ENCODE measurements around the gene METTL21C. TPM values are rescaled to one million over a fixed set of nuclear protein-coding genes. Genes with fewer than 3 reads are reported as not detected.

METTL21C gene
- total RNA-seq, 1 experiment from 2014 or later, result not detected

GRCh38 chr13:102700088-102701031 lies 5.5 kb upstream of the METTL21C start:
- in situ Hi-C loops (cut with HindIII; ENCODE audit: low pct_unique_long_range_greater_than_20kb, low sequenced_read_pairs), result no loop called here
- DNase-seq (ENCODE audit: low read depth), result no peak

- in situ Hi-C loops (cut with HindIII; ENCODE audit: low pct_unique_long_range_greater_than_20kb, low sequenced_read_pairs), result no loop called here
- DNase-seq (ENCODE audit: low read depth), result no peak
Observed at GRCh38 chr13:102699504-102699903, 4.7 kb upstream of the METTL21C start.

- in situ Hi-C loops (cut with HindIII; ENCODE audit: low pct_unique_long_range_greater_than_20kb, low sequenced_read_pairs), result no loop called here
- no peak for DNase-seq (ENCODE audit: low read depth)
Observed at GRCh38 chr13:102698649-102698980, 3.8 kb upstream of the METTL21C start.

GRCh38 chr13:102697929-102698648 lies 3.2 kb upstream of the METTL21C start:
- in situ Hi-C loops (cut with HindIII; ENCODE audit: low pct_unique_long_range_greater_than_20kb, low sequenced_read_pairs), result no loop called here
- no peak for DNase-seq (ENCODE audit: low read depth)

- DNase-seq (ENCODE audit: low read depth), result no peak
- in situ Hi-C loops (cut with HindIII; ENCODE audit: low pct_unique_long_range_greater_than_20kb, low sequenced_read_pairs), result no loop called here
Observed at GRCh38 chr13:102697264-102697663, 2.4 kb upstream of the METTL21C start.

- in situ Hi-C loops (cut with HindIII; ENCODE audit: low pct_unique_long_range_greater_than_20kb, low sequenced_read_pairs), result no loop called here
- no peak for DNase-seq (ENCODE audit: low read depth)
Observed at GRCh38 chr13:102696465-102696864, 1.6 kb upstream of the METTL21C start.

GRCh38 chr13:102693776-102694175 lies 1.1 kb downstream of the METTL21C start:
- in situ Hi-C loops (cut with HindIII; ENCODE audit: low pct_unique_long_range_greater_than_20kb, low sequenced_read_pairs), result no loop called here
- no peak for DNase-seq (ENCODE audit: low read depth)

GRCh38 chr13:102693250-102693649 lies 1.6 kb downstream of the METTL21C start:
- in situ Hi-C loops (cut with HindIII; ENCODE audit: low pct_unique_long_range_greater_than_20kb, low sequenced_read_pairs), result no loop called here
- DNase-seq (ENCODE audit: low read depth), result no peak

- no peak for DNase-seq (ENCODE audit: low read depth)
- in situ Hi-C loops (cut with HindIII; ENCODE audit: low pct_unique_long_range_greater_than_20kb, low sequenced_read_pairs), result no loop called here
Observed at GRCh38 chr13:102692491-102692826, 2.4 kb downstream of the METTL21C start.

- in situ Hi-C loops (cut with HindIII; ENCODE audit: low pct_unique_long_range_greater_than_20kb, low sequenced_read_pairs), result no loop called here
- DNase-seq (ENCODE audit: low read depth), result no peak
Observed at GRCh38 chr13:102690883-102691282, 4.0 kb downstream of the METTL21C start.

- in situ Hi-C loops (cut with HindIII; ENCODE audit: low pct_unique_long_range_greater_than_20kb, low sequenced_read_pairs), result no loop called here
- DNase-seq (ENCODE audit: low read depth), result no peak
Observed at GRCh38 chr13:102688306-102688973, 6.4 kb downstream of the METTL21C start.

GRCh38 chr13:102687520-102687919 lies 7.3 kb downstream of the METTL21C start:
- DNase-seq (ENCODE audit: low read depth), result no peak
- in situ Hi-C loops (cut with HindIII; ENCODE audit: low pct_unique_long_range_greater_than_20kb, low sequenced_read_pairs), result no loop called here

GRCh38 chr13:102686024-102686423 lies 8.8 kb downstream of the METTL21C start:
- no peak for DNase-seq (ENCODE audit: low read depth)
- in situ Hi-C loops (cut with HindIII; ENCODE audit: low pct_unique_long_range_greater_than_20kb, low sequenced_read_pairs), result no loop called here

- DNase-seq (ENCODE audit: low read depth), result no peak
- in situ Hi-C loops (cut with HindIII; ENCODE audit: low pct_unique_long_range_greater_than_20kb, low sequenced_read_pairs), result no loop called here
Observed at GRCh38 chr13:102683637-102684036, 11.2 kb downstream of the METTL21C start.

GRCh38 chr13:102682727-102683126 lies 12.1 kb downstream of the METTL21C start:
- in situ Hi-C loops (cut with HindIII; ENCODE audit: low pct_unique_long_range_greater_than_20kb, low sequenced_read_pairs), result no loop called here

GRCh38 chr13:102682211-102682610 lies 12.6 kb downstream of the METTL21C start:
- in situ Hi-C loops (cut with HindIII; ENCODE audit: low pct_unique_long_range_greater_than_20kb, low sequenced_read_pairs), result no loop called here
- no peak for DNase-seq (ENCODE audit: low read depth)

More at GRCh38 chr13:102682727-102683126, 12.1 kb downstream of the METTL21C start:
- DNase-seq (ENCODE audit: low read depth), result no peak

- in situ Hi-C loops (cut with HindIII; ENCODE audit: low pct_unique_long_range_greater_than_20kb, low sequenced_read_pairs), result no loop called here
Observed at GRCh38 chr13:102680842-102681740, 13.8 kb downstream of the METTL21C start.

GRCh38 chr13:102680133-102680717 lies 14.6 kb downstream of the METTL21C start:
- DNase-seq (ENCODE audit: low read depth), result no peak
- in situ Hi-C loops (cut with HindIII; ENCODE audit: low pct_unique_long_range_greater_than_20kb, low sequenced_read_pairs), result no loop called here

More at GRCh38 chr13:102680842-102681740, 13.8 kb downstream of the METTL21C start:
- no peak for DNase-seq (ENCODE audit: low read depth)

Data from Caki2 (cell line).